DMS114 treated with DMSO at 0.1 percent for 48 hours (cell line): ENCODE measurements around the gene PODN.

Experiments used
- DNase-seq: peaks from one replicate; lab custom pipeline; 2025; ENCODE audit not compliant: unreplicated experiment; lab: John Stamatoyannopoulos, UW

The PODN gene

GRCh38 chr1:53112861-53113260, 50.8 kb downstream of the PODN start:
- DNase-seq = no peak

GRCh38 chr1:53114090-53114489, 52.1 kb downstream of the PODN start:
- DNase-seq = no peak

DNA sequence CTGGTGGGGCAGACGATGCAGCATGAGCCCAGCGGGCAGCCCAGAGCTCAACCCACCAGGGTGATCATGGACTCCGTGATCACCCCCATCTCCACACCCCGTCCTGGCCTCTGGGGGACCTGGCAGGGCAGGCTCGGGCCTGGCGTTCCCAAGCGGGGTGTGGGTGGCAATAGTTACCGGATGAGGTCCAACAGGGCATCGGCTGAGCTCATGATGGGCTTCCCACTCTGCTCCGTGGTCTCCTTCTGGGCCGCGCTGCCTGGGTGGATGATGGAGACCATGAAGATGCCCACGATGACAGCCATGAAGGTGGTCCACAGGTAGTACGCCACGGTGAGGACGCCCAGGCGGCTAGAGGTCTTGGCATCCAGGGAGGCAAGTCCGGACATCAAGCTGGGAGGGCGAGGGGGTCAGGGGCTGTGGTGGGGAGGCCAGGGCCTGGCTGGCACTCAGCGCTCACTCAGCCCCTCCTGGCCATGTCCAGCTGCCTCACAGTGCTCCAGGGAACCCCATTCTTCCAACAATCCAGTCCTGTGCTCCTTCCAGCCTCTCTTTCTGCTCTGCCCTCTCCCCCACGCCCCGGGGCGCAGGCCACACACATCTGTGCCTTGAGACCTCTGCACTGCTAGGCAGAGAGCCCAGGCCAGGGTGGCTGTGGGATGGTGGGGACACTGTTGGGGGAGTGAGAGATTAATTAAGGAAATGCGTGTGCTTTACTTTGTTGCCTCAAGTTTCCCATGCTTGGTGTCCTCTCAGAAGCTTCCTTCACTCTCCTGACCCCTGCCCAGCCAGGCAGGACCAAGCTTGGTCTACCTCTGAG, 52.8 kb downstream of the PODN start:
- no peak for DNase-seq

- DNase-seq = no peak
Measured at GRCh38 chr1:53115403-53116306, 53.6 kb downstream of the PODN start.

GRCh38 chr1:53116307-53116810, 54.3 kb downstream of the PODN start:
- DNase-seq = no peak

GRCh38 chr1:53116933-53117600, 55.1 kb downstream of the PODN start:
- DNase-seq = no peak

DNA sequence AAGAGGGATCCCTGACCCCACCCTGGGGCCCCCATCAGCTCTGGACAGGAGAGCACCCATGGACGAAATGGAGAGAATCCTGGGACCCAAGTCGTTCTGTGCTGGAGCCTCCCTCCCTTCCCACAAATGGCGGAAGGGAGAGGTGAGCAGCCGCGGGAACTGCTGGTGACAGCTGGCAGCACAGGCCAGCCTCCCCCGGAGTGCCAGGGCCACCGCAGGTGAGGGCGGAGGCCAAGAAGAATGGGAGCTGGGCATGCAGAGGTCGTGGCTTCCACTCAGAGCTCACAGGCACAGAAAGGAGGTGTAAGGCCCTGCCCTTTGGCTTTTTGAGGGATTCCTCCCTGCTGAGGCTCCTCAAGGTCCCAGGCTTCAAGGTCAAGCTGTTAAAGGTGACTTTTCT, 55.8 kb downstream of the PODN start:
- DNase-seq = no peak

- DNase-seq = no peak
Measured at GRCh38 chr1:53120659-53121058, 58.6 kb downstream of the PODN start.

DNA sequence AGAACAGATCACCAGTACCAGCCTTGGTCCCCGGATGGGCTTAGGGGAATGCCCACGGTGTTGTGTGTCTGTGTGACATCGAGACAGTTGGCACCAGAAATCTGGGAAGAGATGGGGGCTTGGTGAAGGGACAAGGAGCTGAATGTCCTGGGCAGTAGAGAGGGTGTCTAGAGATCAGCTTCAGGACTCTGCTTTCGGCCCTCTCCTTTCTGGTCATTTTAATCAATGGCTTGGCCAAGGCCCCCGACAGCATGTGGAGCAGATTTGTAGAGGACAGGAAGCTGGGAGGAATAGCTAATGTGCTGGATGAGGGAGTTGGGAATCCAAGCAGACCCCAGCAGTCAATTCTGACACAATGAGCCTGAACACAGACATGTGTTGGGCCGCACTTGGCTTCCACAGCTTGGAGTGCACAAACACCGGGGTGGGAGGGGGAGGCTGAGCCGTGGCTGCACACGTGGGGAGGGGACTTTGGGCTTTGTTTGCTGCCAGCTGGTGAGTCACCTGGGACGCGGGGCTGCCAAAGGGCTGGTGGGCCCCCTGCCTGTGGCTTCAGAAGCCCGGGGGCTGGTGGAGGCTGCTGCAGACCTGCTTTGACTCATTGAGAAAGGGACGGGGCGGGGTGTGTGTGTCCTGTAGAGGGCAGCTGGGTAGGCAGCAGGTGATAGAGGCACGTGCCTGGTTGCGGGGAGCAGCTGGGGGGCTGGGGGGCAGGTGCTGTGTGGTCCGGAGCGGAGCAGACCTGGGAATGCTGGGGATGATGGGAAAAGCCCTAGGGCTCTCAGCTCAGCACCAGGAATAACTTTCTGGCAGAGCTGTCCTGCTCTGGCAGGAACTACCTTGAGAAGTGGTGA, 59.5 kb downstream of the PODN start:
- DNase-seq = no peak

DNA sequence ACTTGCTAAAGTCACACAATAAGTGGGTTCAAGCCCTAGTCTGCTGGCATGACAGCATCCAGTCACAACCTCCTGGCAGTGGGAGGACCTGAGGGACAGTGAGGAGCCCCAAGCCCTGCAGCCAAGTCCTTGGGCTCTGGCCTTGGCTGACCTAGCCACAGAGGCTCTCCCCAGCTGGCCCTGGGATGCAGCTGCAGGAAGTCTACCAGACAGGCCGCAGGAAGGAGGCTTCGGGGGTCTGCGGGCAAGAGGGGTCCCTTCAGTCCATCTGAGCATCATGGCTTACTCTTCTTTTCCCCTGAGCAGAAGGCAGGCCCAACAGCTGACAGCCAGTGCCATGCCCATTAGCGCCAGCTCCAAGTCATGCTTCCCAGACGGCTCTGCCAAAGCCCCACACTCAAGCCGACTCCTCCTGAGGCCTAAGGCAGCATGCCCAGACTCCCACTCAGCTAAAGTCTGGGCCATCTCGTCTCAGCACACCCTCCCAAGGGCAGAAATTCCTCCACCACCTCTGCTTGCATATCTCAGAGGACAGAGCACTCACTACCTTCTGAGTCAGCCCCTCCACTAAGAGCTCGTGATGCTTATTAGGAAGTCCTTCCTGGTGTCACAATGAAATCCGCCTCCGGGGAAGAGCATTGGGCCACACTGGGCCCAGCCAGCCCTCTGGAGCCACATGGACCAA, 60.3 kb downstream of the PODN start:
- DNase-seq = no peak

DNA sequence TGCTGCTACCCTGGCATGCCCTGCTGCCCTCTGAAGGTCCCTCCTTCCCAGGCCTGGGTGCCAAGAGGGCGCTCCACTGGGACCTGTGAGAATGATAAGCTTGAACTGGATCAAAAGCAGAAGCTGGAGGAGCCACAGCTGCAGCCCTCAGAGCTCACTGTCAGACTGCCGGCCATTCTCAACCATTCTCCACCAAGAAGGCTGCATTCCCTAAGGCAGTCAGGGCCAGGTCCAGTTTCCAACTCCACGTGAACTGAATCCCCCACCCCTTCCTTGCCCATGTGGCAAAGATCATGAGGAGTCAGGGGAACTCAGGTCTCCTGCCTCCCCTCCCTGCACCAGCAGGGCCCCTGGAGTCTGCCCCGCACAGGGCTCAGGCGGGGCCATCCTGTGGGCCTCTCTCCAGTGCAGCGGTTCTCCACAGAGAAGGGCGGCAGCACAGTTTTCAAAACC, 61.0 kb downstream of the PODN start:
- no peak for DNase-seq

DNA sequence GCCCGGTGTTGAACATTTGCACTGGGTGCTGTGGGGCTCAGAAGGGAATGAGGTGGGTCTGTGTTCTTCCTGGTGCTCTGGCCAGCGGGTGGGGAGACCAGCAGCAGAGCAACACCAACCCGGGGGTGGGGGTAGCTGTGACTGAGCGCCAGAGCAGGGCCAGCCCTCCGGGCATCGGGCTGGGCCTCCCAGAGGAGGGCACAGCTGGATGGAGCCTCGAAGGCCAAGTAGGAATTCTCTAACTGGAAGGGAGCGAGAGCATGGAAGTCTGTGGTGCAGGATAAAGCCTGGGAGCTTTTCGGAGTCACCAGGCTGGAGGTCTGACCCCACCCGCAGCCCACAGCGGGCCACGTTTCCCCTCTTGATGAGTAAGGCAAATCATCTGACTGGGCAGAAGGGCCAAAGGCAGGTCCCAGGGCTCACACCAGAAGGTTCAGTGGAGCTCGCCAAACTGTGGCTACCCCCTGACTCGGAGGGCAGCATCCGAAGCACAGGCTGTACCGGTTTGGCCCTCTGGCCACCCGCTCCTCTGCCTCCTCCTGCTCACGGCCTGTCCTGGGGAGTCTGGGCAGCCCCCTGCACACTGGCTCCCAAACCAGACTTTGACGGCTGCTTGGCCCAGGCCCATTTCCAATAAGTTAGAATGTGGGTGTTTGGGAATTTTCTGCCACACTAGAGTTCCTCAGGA, 61.6 kb downstream of the PODN start:
- DNase-seq = no peak

GRCh38 chr1:53125122-53125521, 63.1 kb downstream of the PODN start:
- DNase-seq = no peak

GRCh38 chr1:53125623-53126360, 63.8 kb downstream of the PODN start:
- no peak for DNase-seq

DNA sequence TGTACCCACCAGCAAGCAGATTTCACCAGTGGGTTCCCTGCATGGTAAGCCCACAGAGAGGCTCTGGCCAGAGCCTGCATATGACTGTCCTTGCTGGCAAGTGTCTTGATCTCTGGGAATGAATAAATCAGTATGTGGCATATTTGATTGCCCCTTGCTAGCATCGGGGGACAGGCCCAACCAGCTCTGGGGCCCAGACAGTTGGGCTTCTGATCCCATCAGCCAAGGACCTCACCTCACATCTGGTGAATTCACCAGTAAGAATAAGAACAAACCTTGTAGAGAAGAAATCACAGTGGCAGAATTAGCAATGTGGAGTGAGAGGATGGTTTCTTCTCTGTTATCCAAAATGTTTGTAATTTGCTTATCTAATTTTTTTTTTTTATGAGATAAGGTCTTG, 64.5 kb downstream of the PODN start:
- no peak for DNase-seq

- DNase-seq = no peak
Measured at GRCh38 chr1:53127546-53127945, 65.5 kb downstream of the PODN start.

GRCh38 chr1:53128401-53128800, 66.4 kb downstream of the PODN start:
- no peak for DNase-seq

DNA sequence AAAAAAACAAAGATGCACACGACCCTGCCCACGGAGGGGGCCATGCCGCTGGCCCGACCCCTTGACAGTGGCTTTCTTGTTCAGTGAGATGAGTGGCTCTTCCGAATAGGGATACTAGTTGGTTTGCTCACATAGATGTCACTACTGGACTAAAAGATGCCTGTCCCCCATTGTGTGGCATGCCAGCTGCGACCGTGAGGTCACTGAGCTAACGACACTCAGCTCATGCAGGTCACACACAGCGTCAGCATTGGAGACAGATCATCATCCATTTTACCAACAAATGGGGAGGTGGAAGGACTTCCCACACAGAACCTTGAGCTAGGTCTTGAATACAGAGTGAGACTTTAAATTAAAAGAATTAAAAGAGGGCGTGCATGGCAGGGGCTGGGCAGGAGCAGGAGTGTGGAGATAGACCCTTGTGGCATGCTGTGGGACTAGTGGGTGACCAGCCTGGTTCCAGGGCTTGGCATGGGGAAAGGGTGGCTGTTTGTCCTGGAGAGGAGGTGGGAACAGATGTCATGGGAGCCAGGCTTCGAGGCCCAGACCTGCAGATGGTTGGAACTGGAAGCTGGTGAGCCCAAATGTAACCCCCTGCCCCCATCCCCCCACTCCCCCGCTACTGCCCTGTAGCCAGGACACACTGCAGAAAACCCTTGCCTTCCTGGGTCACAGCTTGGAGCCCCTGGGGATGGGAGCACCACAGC, 68.0 kb downstream of the PODN start:
- DNase-seq = no peak
